B cell (primary cell): ENCODE data around the gene HMGN4. TPM values are rescaled to one million over a fixed set of nuclear protein-coding genes. Genes with fewer than 3 reads are reported as not detected.
A peak's percentile ranks its signal among the peaks of the same experiment; 100 is the strongest.

Source experiments
- ATAC-seq: fragments of 200-7000 bp; cut with Tn5 transposase; one replicate; pipeline ENCODE4 v1.10.0; 2021; ENCODE audit warnings: low read depth, mild to moderate bottlenecking, moderate number of reproducible peaks, moderate library complexity
- CTCF ChIA-PET: fragments of 350-600 bp; sonication (Branson Sonifier 250); formaldehyde crosslinking; loops from one replicate; lab custom pipeline; 2021; ENCODE audit warnings: antibody characterized with exemption, inconsistent platforms; lab: Charles Lee
- POLR2A ChIA-PET: fragments of 350-600 bp; sonication (Branson Sonifier 250); formaldehyde crosslinking; loops from one replicate; lab custom pipeline; 2021; ENCODE audit warnings: antibody characterized with exemption; lab: Charles Lee
- DNase-seq: peaks from one replicate; pipeline ENCODE4 v3.0.0; 2013
- H2AFZ ChIP-seq: 2 replicates; pipeline ENCODE4 v1.6.1; 2012; ENCODE audit warnings: mild to moderate bottlenecking, low read depth, low read length; ENCODE audit not compliant: insufficient read depth, poor library complexity, severe bottlenecking
- H3K27ac ChIP-seq, 2 donors: 1 replicate in 1 of 2; 2 replicates in 1 of 2; pipeline ENCODE4 v1.5.1; 2012 to 2013; ENCODE audit warnings: low read length in 2 of 2, mild to moderate bottlenecking in 2 of 2, moderate library complexity in 1 of 2
- H3K27me3 ChIP-seq, 4 experiments: fragments of 200-600 bp in 1 of 4; sonication (generic) in 1 of 4; replicated peaks in 1 of 4; 1 replicate in 2 of 4; 2 replicates in 2 of 4; pipeline versions ENCODE4 v1.6.1 to v1.7.0; 2013 to 2016; ENCODE audit warnings: low read length in 3 of 4, mild to moderate bottlenecking in 2 of 4, mixed read lengths in 1 of 4, moderate library complexity in 1 of 4; ENCODE audit not compliant: insufficient read depth in 4 of 4, control insufficient read depth in 3 of 4; ENCODE audit errors: control extremely low read depth in 1 of 4
- H3K36me3 ChIP-seq, 2 experiments: replicated peaks in 1 of 2; 1 replicate in 1 of 2; 2 replicates in 1 of 2; pipeline versions ENCODE4 v1.6.1 to v1.7.1; 2013; ENCODE audit warnings: low read length in 1 of 2; ENCODE audit not compliant: insufficient read depth in 2 of 2, control insufficient read depth in 1 of 2; ENCODE audit errors: control extremely low read depth in 1 of 2, extremely low read depth in 1 of 2
- H3K4me1 ChIP-seq, 2 donors: fragments of 200-600 bp in 1 of 2; sonication (generic) in 1 of 2; 1 replicate in 1 of 2; 2 replicates in 1 of 2; pipeline versions ENCODE4 v1.5.1 to v1.6.1; 2013 to 2017; ENCODE audit warnings: low read length in 2 of 2; ENCODE audit not compliant: control insufficient read depth in 2 of 2, insufficient read depth in 2 of 2
- H3K4me2 ChIP-seq: replicated peaks from 2 replicates; pipeline ENCODE3; 2012; ENCODE audit warnings: mild to moderate bottlenecking, low read depth, low read length; ENCODE audit not compliant: poor library complexity, severe bottlenecking
- H3K4me3 ChIP-seq, 5 experiments: fragments of 200-600 bp in 1 of 5; sonication (generic) in 1 of 5; 1 replicate in 3 of 5; 2 replicates in 2 of 5; pipeline versions ENCODE4 v1.5.1 to v1.7.0; 2011 to 2016; ENCODE audit warnings: low read length in 4 of 5, mild to moderate bottlenecking in 4 of 5, low read depth in 2 of 5, control low read depth in 1 of 5, moderate library complexity in 1 of 5; ENCODE audit not compliant: insufficient read depth in 1 of 5; ENCODE audit errors: control extremely low read depth in 1 of 5, extremely low read depth in 1 of 5
- H3K79me2 ChIP-seq: fragments of 200-600 bp; sonication (generic); one replicate; pipeline ENCODE4 v1.6.0; 2016; ENCODE audit warnings: low read length; ENCODE audit not compliant: control insufficient read depth, insufficient read depth
- H3K9ac ChIP-seq: fragments of 200-600 bp; sonication (generic); 2 replicates; pipeline ENCODE4 v1.6.1; 2017; ENCODE audit warnings: mild to moderate bottlenecking, low read length, moderate library complexity
- H3K9me3 ChIP-seq, 3 donors: one replicate each; pipeline versions ENCODE4 v1.6.1 to v1.7.1; 2013; ENCODE audit warnings: low read length in 2 of 3; ENCODE audit not compliant: control insufficient read depth in 2 of 3, insufficient read depth in 1 of 3; ENCODE audit errors: control extremely low read depth in 1 of 3
- H4K20me1 ChIP-seq: 2 replicates; pipeline ENCODE4 v1.6.0; 2012; ENCODE audit warnings: mild to moderate bottlenecking, low read length; ENCODE audit not compliant: insufficient read depth, control insufficient read depth, poor library complexity, severe bottlenecking
- H3K27ac Mint-ChIP-seq: one replicate; pipeline ENCODE4 v1.8.0; 2021; ENCODE audit warnings: mixed read lengths
- H3K27me3 Mint-ChIP-seq: one replicate; pipeline ENCODE4 v1.8.0; 2021; ENCODE audit warnings: mixed read lengths
- H3K4me1 Mint-ChIP-seq: one replicate; pipeline ENCODE4 v1.8.0; 2021; ENCODE audit warnings: mixed read lengths
- H3K4me3 Mint-ChIP-seq: one replicate; pipeline ENCODE4 v1.8.0; 2021; ENCODE audit warnings: mixed read lengths
- H3K9me3 Mint-ChIP-seq: one replicate; pipeline ENCODE4 v1.8.0; 2022; ENCODE audit warnings: mixed read lengths; ENCODE audit not compliant: insufficient read depth
- EZH2 ChIP-seq: IDR thresholded peaks from 2 replicates; pipeline ENCODE4 v1.6.1; 2012; ENCODE audit warnings: borderline replicate concordance, low read depth, mild to moderate bottlenecking, moderate library complexity, low read length; ENCODE audit not compliant: insufficient read depth, poor library complexity, severe bottlenecking
- WGBS: methylation state at CpG from one replicate; pipeline ENCODE4 v1.1.5; 2013; ENCODE audit warnings: missing lambda C conversion rate; ENCODE audit not compliant: insufficient coverage; 5-methylcytosine and 5-hydroxymethylcytosine counted together
- intact Hi-C: fragments of 100-400 bp; cut with micrococcal nuclease; formaldehyde crosslinking; loops from one replicate; pipeline ENCODE4 v1.10.0; 2022
- polyA plus RNA-seq: library from polyadenylated mRNA; depleted of rRNA; stranded (reverse); fragments of >200 nt; gene quantifications from 2 replicates; pipeline ENCODE4 v1.2.3, GENCODE V29; 2012
- total RNA-seq, 2 donors: library from RNA; stranded (reverse); fragments of 120-200 nt in 1 of 2; gene quantifications; 1 replicate in 1 of 2; 2 replicates in 1 of 2; pipeline versions ENCODE4 v1.2.3 to v1.2.4, GENCODE V29; 2013 to 2022
- TF ChIP-seq, protein P1 (sequence below): fragments of 200-600 bp; IDR thresholded peaks from one replicate; pipeline ENCODE4 v1.8.0; 2022; ENCODE audit warnings: antibody characterized with exemption, mild to moderate bottlenecking

The HMGN4 gene
- total and polyA plus RNA-seq, 2 donors (not counting 1 experiment from before 2014, with no cell fraction given): 37.7 to 81.1 TPM

- peak overlapping the region; percentile 70 for H3K4me2 ChIP-seq
- Mint-ChIP-seq H3K4me3 (peak overlapping the region; percentile 69), H3K27ac (peak overlapping the region; percentile 51), H3K27me3 (no peaks in the 10 kb centered on the region), H3K9me3 (no peaks in the 10 kb centered on the region), H3K4me1 (peaks cover 15% of the 10 kb centered on the region)
- no peaks in the 10 kb centered on the region for H4K20me1 ChIP-seq
- ChIA-PET POLR2A (interaction anchor here (0.6 kb wide), 1 partner anchor 17 kb away, joined by 7 read pairs; no protein-coding TSS in a partner anchor), CTCF (interaction anchor here (0.7 to 5.6 kb wide), 7 partner anchors 13 to 229 kb away, joined by 4 to 35 read pairs (median 6); partner anchors contain the start of gene HMGN4)
- DNase-seq (no peak), ATAC-seq (no peak)
- WGBS: 82% methylated on average over 7 of the region's 19 CpGs
- H3K27me3 ChIP-seq: no peaks in the 10 kb centered on the region
- peak overlapping the region in 2 of 5 experiments; percentile 28 to 74 for H3K4me3 ChIP-seq
- H3K9me3 ChIP-seq: no peaks in the 10 kb centered on the region
- no peak for TF ChIP-seq EZH2
- TF ChIP-seq, protein P1, sequence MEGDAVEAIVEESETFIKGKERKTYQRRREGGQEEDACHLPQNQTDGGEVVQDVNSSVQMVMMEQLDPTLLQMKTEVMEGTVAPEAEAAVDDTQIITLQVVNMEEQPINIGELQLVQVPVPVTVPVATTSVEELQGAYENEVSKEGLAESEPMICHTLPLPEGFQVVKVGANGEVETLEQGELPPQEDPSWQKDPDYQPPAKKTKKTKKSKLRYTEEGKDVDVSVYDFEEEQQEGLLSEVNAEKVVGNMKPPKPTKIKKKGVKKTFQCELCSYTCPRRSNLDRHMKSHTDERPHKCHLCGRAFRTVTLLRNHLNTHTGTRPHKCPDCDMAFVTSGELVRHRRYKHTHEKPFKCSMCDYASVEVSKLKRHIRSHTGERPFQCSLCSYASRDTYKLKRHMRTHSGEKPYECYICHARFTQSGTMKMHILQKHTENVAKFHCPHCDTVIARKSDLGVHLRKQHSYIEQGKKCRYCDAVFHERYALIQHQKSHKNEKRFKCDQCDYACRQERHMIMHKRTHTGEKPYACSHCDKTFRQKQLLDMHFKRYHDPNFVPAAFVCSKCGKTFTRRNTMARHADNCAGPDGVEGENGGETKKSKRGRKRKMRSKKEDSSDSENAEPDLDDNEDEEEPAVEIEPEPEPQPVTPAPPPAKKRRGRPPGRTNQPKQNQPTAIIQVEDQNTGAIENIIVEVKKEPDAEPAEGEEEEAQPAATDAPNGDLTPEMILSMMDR: no peak
- peaks cover 15 to 36% of the 10 kb centered on the region in 2 donors for H3K4me1 ChIP-seq
- no peaks in the 10 kb centered on the region for H3K36me3 ChIP-seq
- intact Hi-C loops: loop anchor here (10.0 kb wide), 2 partner anchors 531 to 919 kb away; partner anchors contain the start of gene ZNF184
- no peak overlapping the region for H2AFZ ChIP-seq
- H3K9ac ChIP-seq: peak overlapping the region; percentile 61
- H3K79me2 ChIP-seq: no peaks in the 10 kb centered on the region
- H3K27ac ChIP-seq: no peak overlapping the region
These were observed 17.5 kb downstream of the HMGN4 start for GRCh38 chr6:26555505-26556262.
